ENCODE data around the gene BICD2.

Gene BICD2

DNA sequence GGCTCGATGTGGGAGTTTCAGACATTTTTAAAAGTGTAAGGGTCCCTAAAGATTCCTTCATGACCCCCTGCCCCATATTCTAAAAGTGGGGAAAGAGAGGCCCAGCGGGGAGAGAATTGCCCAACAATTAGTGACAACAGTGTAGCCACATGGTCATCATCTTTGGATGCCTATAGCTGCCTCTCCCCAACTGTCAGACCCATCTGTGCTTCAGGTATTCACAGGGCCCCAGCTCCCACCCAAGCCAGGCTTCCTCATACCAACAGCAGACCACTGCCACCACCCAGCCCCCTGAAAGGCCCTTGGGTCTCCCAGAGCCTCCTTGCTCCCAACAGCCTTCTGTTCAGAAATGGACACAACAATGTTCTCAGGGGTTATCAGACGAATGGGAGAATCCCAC is 4.1 kb downstream of the BICD2 start:
- Histone ChIP-seq H3K9me3 (replicated peaks; ENCODE audit: insufficient read depth, low read length) (no peaks in the 10 kb centered on the region), H3K9ac (ENCODE audit: low read length) (no peak overlapping the region), H3K79me2 (ENCODE audit: low read length) (peaks cover 89% of the 10 kb centered on the region), H3K27me3 (replicated peaks; ENCODE audit: insufficient read depth, low read length) (no peaks in the 10 kb centered on the region), H2AFZ (ENCODE audit: low read length) (no peak overlapping the region), H3F3A (ENCODE audit: insufficient read depth, low read length) (peaks cover 28% of the 10 kb centered on the region), H3K4me3 (ENCODE audit: low read length) (no peak overlapping the region), H3K4me2 (ENCODE audit: low read depth, low read length) (no peak overlapping the region; the same call in none of the 2 replicates), H3K9me2 (replicated peaks; ENCODE audit: insufficient read depth, low read length) (no peaks in the 10 kb centered on the region), H3K27ac (ENCODE audit: low read length) (no peak overlapping the region), H3K4me1 (ENCODE audit: low read length) (peaks cover 48% of the 10 kb centered on the region), H3K36me3 (replicated peaks; ENCODE audit: insufficient read depth, low read length) (no peaks in the 10 kb centered on the region), H4K20me1 (ENCODE audit: insufficient read depth, low read length) (no peaks in the 10 kb centered on the region)
- TF ChIP-seq EZH2phosphoT487 (IDR thresholded peaks at IDR 0.05; ENCODE audit: low read length) (no peak), CTCF (IDR thresholded peaks at IDR 0.05; ENCODE audit: low read length) (no peak), EZH2 (optimal IDR thresholded peaks at IDR 0.05; ENCODE audit: low read depth, low read length) (no peak)
- no peak for DNase-seq

DNA sequence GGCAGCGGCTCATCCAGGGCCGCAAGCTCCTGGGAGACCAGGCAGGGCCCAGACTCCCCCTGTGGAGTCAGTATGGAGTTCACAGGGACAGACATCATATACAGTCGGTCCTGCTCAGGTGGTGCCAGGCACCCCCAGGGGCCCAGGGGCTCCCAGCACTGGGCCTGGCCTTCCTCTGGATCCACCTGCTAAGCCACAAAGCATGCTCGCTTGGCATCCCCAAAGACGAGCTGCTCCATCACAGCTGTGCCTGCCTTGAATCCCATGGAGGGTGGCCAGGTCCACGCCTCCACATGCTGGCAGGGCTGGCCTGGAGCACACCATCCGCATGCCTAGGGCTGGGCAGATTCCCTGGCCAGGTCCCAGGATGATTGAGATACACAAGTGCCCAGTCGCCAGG is 4.6 kb downstream of the BICD2 start:
- Histone ChIP-seq H3K9me3 (replicated peaks; ENCODE audit: insufficient read depth, low read length) (no peaks in the 10 kb centered on the region), H3K27me3 (replicated peaks; ENCODE audit: insufficient read depth, low read length) (no peaks in the 10 kb centered on the region), H3K4me2 (ENCODE audit: low read depth, low read length) (no peak overlapping the region), H4K20me1 (ENCODE audit: insufficient read depth, low read length) (no peaks in the 10 kb centered on the region), H3K9me2 (replicated peaks; ENCODE audit: insufficient read depth, low read length) (no peaks in the 10 kb centered on the region), H3K9ac (ENCODE audit: low read length) (no peak overlapping the region), H3K27ac (ENCODE audit: low read length) (peak overlapping the region; percentile 35; the same call in 1 of the 2 replicates), H3F3A (ENCODE audit: insufficient read depth, low read length) (peaks cover 24% of the 10 kb centered on the region), H3K4me3 (ENCODE audit: low read length) (no peak overlapping the region), H3K4me1 (ENCODE audit: low read length) (peaks cover 48% of the 10 kb centered on the region), H3K36me3 (replicated peaks; ENCODE audit: insufficient read depth, low read length) (no peaks in the 10 kb centered on the region), H3K79me2 (ENCODE audit: low read length) (peaks cover 92% of the 10 kb centered on the region), H2AFZ (ENCODE audit: low read length) (no peak overlapping the region)
- TF ChIP-seq EZH2phosphoT487 (IDR thresholded peaks at IDR 0.05; ENCODE audit: low read length) (no peak), EZH2 (optimal IDR thresholded peaks at IDR 0.05; ENCODE audit: low read depth, low read length) (no peak), CTCF (IDR thresholded peaks at IDR 0.05; ENCODE audit: low read length) (no peak)
- no peak for DNase-seq

- Histone ChIP-seq H3K4me3 (ENCODE audit: low read length) (no peak overlapping the region), H3F3A (ENCODE audit: insufficient read depth, low read length) (peaks cover 23% of the 10 kb centered on the region), H3K79me2 (ENCODE audit: low read length) (peaks cover 96% of the 10 kb centered on the region), H3K4me2 (ENCODE audit: low read depth, low read length) (no peak overlapping the region), H3K9ac (ENCODE audit: low read length) (no peak overlapping the region), H3K9me3 (replicated peaks; ENCODE audit: insufficient read depth, low read length) (no peaks in the 10 kb centered on the region), H2AFZ (ENCODE audit: low read length) (no peak overlapping the region), H3K36me3 (replicated peaks; ENCODE audit: insufficient read depth, low read length) (no peaks in the 10 kb centered on the region), H3K9me2 (replicated peaks; ENCODE audit: insufficient read depth, low read length) (no peaks in the 10 kb centered on the region), H3K27ac (ENCODE audit: low read length) (peak overlapping the region; percentile 35; the same call in 1 of the 2 replicates), H4K20me1 (ENCODE audit: insufficient read depth, low read length) (no peaks in the 10 kb centered on the region), H3K4me1 (ENCODE audit: low read length) (peaks cover 48% of the 10 kb centered on the region), H3K27me3 (replicated peaks; ENCODE audit: insufficient read depth, low read length) (no peaks in the 10 kb centered on the region)
- TF ChIP-seq CTCF (IDR thresholded peaks at IDR 0.05; ENCODE audit: low read length), result no peak
- no peak for TF ChIP-seq EZH2 (optimal IDR thresholded peaks at IDR 0.05; ENCODE audit: low read depth, low read length)
- TF ChIP-seq EZH2phosphoT487 (IDR thresholded peaks at IDR 0.05; ENCODE audit: low read length), result no peak
- no peak for DNase-seq
Observed at GRCh38 chr9:92759446-92759845, 5.2 kb downstream of the BICD2 start.

Data from MM.1S (cell line).